Measurements from ENCODE around the gene MXI1. TPM values are rescaled to one million over a fixed set of nuclear protein-coding genes. Genes with fewer than 3 reads are reported as not detected.

MXI1 gene
- total and polyA plus RNA-seq, 4 donors = 9.6 to 52.0 (median 14.2) TPM

- TF ChIP-seq REST (IDR thresholded peaks at IDR 0.05) = peak; percentile 61
- TF ChIP-seq GABPA (IDR thresholded peaks at IDR 0.05 in 1 of 2, conservative IDR thresholded peaks at IDR 0.05 in 1 of 2) = peak; percentile 67 to 90
- TF ChIP-seq RAD21 (IDR thresholded peaks at IDR 0.05) = peak in 1 of 2 donors; percentile 13
- TF ChIP-seq YY1 (IDR thresholded peaks at IDR 0.05) = peak; percentile 97
- no peak for TF ChIP-seq CTCF (IDR thresholded peaks at IDR 0.05; ENCODE audit: low read depth, low read length, missing input control)
- no peak for TF ChIP-seq FOXA1 (IDR thresholded peaks at IDR 0.05)
These were observed 97.5 kb downstream of the MXI1 start, which contains the start of gene SMNDC1 (continued) for GRCh38 chr10:110304780-110305421.

DNA sequence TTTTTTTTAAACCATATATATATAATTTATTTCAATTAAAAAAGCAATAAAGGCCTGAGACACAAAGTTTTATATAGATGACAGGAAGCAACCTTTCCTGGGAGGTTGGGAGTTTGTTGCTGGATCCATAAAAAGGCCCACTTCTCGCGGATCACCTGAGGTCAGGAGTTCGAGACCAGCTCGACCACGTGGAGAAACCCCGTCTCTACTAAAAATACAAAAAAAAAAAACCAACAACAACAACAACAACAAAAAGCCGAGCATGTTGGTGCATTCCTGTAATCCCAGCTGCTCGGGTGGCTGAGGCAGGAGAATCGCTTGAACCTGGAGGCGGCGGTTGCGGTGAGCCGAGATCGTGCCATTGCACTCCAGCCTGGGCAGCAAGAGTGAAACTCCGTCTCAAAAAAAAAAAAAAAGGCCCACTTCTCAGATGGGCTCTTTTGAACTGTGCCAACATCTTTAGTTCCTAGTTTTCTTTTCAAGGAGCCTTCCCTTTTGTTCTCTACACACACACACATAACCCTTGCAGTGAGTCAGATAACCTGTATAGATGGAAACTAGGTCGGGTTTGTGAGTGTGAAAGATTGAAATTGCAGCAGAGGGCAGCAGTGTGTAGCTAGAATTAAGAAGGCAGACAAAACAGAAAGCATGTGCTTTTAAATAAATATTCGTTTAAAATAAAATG is 98.5 kb downstream of the MXI1 start:
- no peaks in the 10 kb centered on the region for H3K27me3 ChIP-seq (ENCODE audit: control insufficient read depth in 4 of 4, insufficient read depth in 4 of 4, low read length in 3 of 4)
- peaks cover 2 to 14% (median 9%) of the 10 kb centered on the region in 4 donors for H3K36me3 ChIP-seq (ENCODE audit: control insufficient read depth in 4 of 4, insufficient read depth in 3 of 4, low read depth in 1 of 4, low read length in 3 of 4)
- TF ChIP-seq, protein P1, sequence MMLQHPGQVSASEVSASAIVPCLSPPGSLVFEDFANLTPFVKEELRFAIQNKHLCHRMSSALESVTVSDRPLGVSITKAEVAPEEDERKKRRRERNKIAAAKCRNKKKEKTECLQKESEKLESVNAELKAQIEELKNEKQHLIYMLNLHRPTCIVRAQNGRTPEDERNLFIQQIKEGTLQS (IDR thresholded peaks at IDR 0.05) = peak; percentile 28
- no peak for TF ChIP-seq GABPA (IDR thresholded peaks at IDR 0.05 in 1 of 2, conservative IDR thresholded peaks at IDR 0.05 in 1 of 2)
- TF ChIP-seq, protein P2, sequence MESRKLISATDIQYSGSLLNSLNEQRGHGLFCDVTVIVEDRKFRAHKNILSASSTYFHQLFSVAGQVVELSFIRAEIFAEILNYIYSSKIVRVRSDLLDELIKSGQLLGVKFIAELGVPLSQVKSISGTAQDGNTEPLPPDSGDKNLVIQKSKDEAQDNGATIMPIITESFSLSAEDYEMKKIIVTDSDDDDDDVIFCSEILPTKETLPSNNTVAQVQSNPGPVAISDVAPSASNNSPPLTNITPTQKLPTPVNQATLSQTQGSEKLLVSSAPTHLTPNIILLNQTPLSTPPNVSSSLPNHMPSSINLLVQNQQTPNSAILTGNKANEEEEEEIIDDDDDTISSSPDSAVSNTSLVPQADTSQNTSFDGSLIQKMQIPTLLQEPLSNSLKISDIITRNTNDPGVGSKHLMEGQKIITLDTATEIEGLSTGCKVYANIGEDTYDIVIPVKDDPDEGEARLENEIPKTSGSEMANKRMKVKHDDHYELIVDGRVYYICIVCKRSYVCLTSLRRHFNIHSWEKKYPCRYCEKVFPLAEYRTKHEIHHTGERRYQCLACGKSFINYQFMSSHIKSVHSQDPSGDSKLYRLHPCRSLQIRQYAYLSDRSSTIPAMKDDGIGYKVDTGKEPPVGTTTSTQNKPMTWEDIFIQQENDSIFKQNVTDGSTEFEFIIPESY (IDR thresholded peaks at IDR 0.05) = no peak
- TF ChIP-seq SP1 (IDR thresholded peaks at IDR 0.05) = no peak
- no peak for TF ChIP-seq REST (IDR thresholded peaks at IDR 0.05)
- peak in 1 of 2 donors; percentile 10 for TF ChIP-seq RXRA (IDR thresholded peaks at IDR 0.05)
- peak; percentile 63 for TF ChIP-seq CTCF (IDR thresholded peaks at IDR 0.05; ENCODE audit: low read depth, low read length, missing input control)
- no peak for TF ChIP-seq EGR1 (IDR thresholded peaks at IDR 0.05; ENCODE audit: low read depth in 2 of 2)
- TF ChIP-seq HNF4A (conservative IDR thresholded peaks at IDR 0.05) = peak; percentile 8 to 15
- TF ChIP-seq HNF4G (IDR thresholded peaks at IDR 0.05) = no peak
- peak; percentile 69 for TF ChIP-seq NR2F2 (IDR thresholded peaks at IDR 0.05)
- TF ChIP-seq MAX (IDR thresholded peaks at IDR 0.05) = peak; percentile 32
- TF ChIP-seq YY1 (IDR thresholded peaks at IDR 0.05) = peak; percentile 34
- no peak for TF ChIP-seq FOXA1 (IDR thresholded peaks at IDR 0.05)
- TF ChIP-seq JUND (IDR thresholded peaks at IDR 0.05) = peak; percentile 21 to 49
- TF ChIP-seq TAF1 (conservative IDR thresholded peaks at IDR 0.05) = no peak
- TF ChIP-seq RAD21 (IDR thresholded peaks at IDR 0.05) = peak; percentile 86 to 90
- TF ChIP-seq FOXA2 (IDR thresholded peaks at IDR 0.05) = no peak
- H3K27ac ChIP-seq (ENCODE audit: low read depth in 1 of 2, low read length in 2 of 2) = peak overlapping the region; percentile 86 to 92
- H3K4me3 ChIP-seq (ENCODE audit: low read depth in 1 of 3, low read length in 3 of 3) = peak overlapping the region in 1 of 3 donors; percentile 13
- no peak for DNase-seq (ENCODE audit: low spot score)
- H3K9ac ChIP-seq (ENCODE audit: low read depth in 1 of 2, low read length in 2 of 2) = peak overlapping the region; percentile 52 to 90
- no peaks in the 10 kb centered on the region for H3K9me3 ChIP-seq (ENCODE audit: control insufficient read depth in 4 of 4, low read length in 3 of 4)
- WGBS = 55% methylated on average over 17 of the region's 17 CpGs
- peaks cover 3 to 31% (median 20%) of the 10 kb centered on the region in 4 donors for H3K4me1 ChIP-seq (ENCODE audit: control insufficient read depth in 4 of 4, insufficient read depth in 4 of 4, low read length in 3 of 4)
